Embryonic facial prominence (tissue), 1 donor: ENCODE data around the gene RTN4R.
"Not testable (repeated sequence)": the region's sequence is repeated elsewhere in the genome, so short reads cannot be mapped to it uniquely, and the experiment has no call there.

Experiments
- DNase-seq: peaks from one replicate; pipeline ENCODE4 v3.0.0-alpha.2; 2016; ENCODE audit errors: extremely low spot score

RTN4R gene

GRCh38 chr22:20286784-20287423, 18.8 kb upstream of the RTN4R start:
- DNase-seq = not testable (repeated sequence)

GRCh38 chr22:20286312-20286660, 18.2 kb upstream of the RTN4R start:
- not testable (repeated sequence) for DNase-seq

GRCh38 chr22:20285473-20286311, 17.6 kb upstream of the RTN4R start:
- not testable (repeated sequence) for DNase-seq

- DNase-seq = no peak
Measured at GRCh38 chr22:20284471-20285086, 16.5 kb upstream of the RTN4R start.

GRCh38 chr22:20283674-20284066, 15.6 kb upstream of the RTN4R start:
- no peak for DNase-seq

GRCh38 chr22:20282901-20283673, 15.0 kb upstream of the RTN4R start:
- DNase-seq = no peak

- DNase-seq = no peak
Measured at GRCh38 chr22:20281891-20282290, 13.8 kb upstream of the RTN4R start.

- DNase-seq = not testable (repeated sequence)
Measured at GRCh38 chr22:20281473-20281872, 13.4 kb upstream of the RTN4R start.

GRCh38 chr22:20280866-20281265, 12.7 kb upstream of the RTN4R start:
- DNase-seq = no peak

GRCh38 chr22:20280163-20280562, 12.0 kb upstream of the RTN4R start:
- not testable (repeated sequence) for DNase-seq

- no peak for DNase-seq
Measured at GRCh38 chr22:20279662-20280134, 11.6 kb upstream of the RTN4R start.

- not testable (repeated sequence) for DNase-seq
Measured at GRCh38 chr22:20278726-20279490, 10.8 kb upstream of the RTN4R start.

GRCh38 chr22:20277936-20278635, 10.0 kb upstream of the RTN4R start:
- DNase-seq = not testable (repeated sequence)

GRCh38 chr22:20276468-20276867, 8.3 kb upstream of the RTN4R start:
- no peak for DNase-seq

- DNase-seq = no peak
Measured at GRCh38 chr22:20275836-20276235, 7.7 kb upstream of the RTN4R start.

GRCh38 chr22:20275325-20275724, 7.2 kb upstream of the RTN4R start:
- DNase-seq = not testable (repeated sequence)

- DNase-seq = not testable (repeated sequence)
Measured at GRCh38 chr22:20274374-20274773, 6.3 kb upstream of the RTN4R start.

GRCh38 chr22:20273758-20274181, 5.7 kb upstream of the RTN4R start:
- no peak for DNase-seq

- DNase-seq = no peak
Measured at GRCh38 chr22:20272700-20273099, 4.6 kb upstream of the RTN4R start.

GRCh38 chr22:20272174-20272573, 4.1 kb upstream of the RTN4R start:
- DNase-seq = no peak
